DMS153 (cell line): ENCODE measurements around the gene TNRC18.
"Not testable (repeated sequence)": the region's sequence is repeated elsewhere in the genome, so short reads cannot be mapped to it uniquely, and the experiment has no call there.

Source experiments
- DNase-seq: peaks from one replicate; lab custom pipeline; 2025; lab: John Stamatoyannopoulos, UW

TNRC18 gene

GRCh38 chr7:5267829-5268228 is 155.8 kb downstream of the TNRC18 start:
- not testable (repeated sequence) for DNase-seq

GRCh38 chr7:5266191-5267028 is 157.2 kb downstream of the TNRC18 start:
- DNase-seq: no peak

DNA sequence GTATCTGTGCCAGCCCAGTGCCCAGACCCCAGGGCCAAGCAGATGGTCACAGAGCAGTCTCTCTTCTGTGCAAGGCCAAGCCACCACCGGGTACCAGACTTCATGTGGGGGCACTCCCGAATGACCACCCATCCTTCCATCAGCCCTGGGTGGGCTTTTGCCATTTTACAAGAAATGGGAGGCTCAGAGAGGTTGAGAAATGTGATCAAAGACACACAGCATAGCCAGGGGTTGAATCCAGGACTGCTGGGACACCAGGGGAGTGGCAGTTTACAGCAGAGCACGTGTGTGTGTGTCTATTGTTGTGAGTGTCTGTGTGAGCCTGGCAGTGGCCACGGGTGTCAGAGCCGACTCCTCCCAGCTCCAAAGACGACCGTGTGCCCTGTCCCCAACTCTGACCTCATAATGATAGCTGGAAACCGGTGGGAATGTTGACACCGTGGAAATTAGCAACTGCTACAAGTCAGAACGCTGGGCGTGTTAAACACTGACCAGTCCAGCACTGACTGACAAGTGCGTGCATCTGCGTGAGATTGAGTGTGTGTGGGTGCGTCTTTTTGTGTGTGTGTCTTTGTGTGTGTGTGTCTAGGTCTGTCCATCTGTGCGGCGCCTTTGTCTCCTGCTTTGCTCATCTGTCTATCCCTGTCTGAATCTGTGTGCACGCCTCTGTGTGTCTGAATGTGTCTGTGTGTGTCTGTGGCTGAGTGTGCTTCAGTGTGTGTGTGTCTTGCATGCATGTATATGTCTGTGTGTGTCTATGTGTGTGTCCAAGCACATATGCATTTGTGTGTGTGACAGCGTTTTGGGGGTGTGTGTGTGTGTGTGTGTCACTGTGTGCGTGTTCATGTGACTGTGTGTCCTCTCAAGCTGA is 158.1 kb downstream of the TNRC18 start:
- DNase-seq: no peak

- not testable (repeated sequence) for DNase-seq
Observed at GRCh38 chr7:5263066-5263465, 160.6 kb downstream of the TNRC18 start.

- DNase-seq: not testable (repeated sequence)
Observed at GRCh38 chr7:5260530-5261068, 163.0 kb downstream of the TNRC18 start.
